MCF 10A (cell line): ENCODE data around the gene UAP1L1. TPM values are rescaled to one million over a fixed set of nuclear protein-coding genes. Genes with fewer than 3 reads are reported as not detected.

Experiments
- BruUV-seq: library from RNA; stranded (reverse); fragments of 400-500 nt; replicated peaks from 2 replicates; lab custom pipeline; 2021; lab: Mats Ljungman, UMichigan
- CTCF ChIA-PET: fragments of 300-600 bp; sonication (Branson Sonifier 250); formaldehyde crosslinking; extraction: SDS; loops from one replicate; lab custom pipeline; 2021; ENCODE audit warnings: antibody characterized with exemption, inconsistent platforms; lab: Yijun Ruan, JAX
- POLR2A ChIA-PET: fragments of 300-600, 350-650 bp; sonication (Branson Sonifier 250); formaldehyde crosslinking; extraction: SDS; loops from one replicate; lab custom pipeline; 2020; ENCODE audit warnings: antibody characterized with exemption, inconsistent platforms; lab: Yijun Ruan, JAX
- DNase-seq: peaks from one replicate; pipeline ENCODE4 v3.0.0-alpha.2; 2018; ENCODE audit not compliant: unreplicated experiment
- H3K27ac Mint-ChIP-seq: one replicate; pipeline ENCODE4 v1.8.0; 2022; ENCODE audit warnings: mild to moderate bottlenecking, low read depth, mixed read lengths; ENCODE audit not compliant: unreplicated experiment
- H3K27me3 Mint-ChIP-seq: one replicate; pipeline ENCODE4 v1.8.0; 2022; ENCODE audit warnings: mixed read lengths; ENCODE audit not compliant: insufficient read depth, unreplicated experiment
- H3K36me3 Mint-ChIP-seq: one replicate; pipeline ENCODE4 v1.8.0; 2022; ENCODE audit warnings: mild to moderate bottlenecking, moderate library complexity, mixed read lengths; ENCODE audit not compliant: insufficient read depth, unreplicated experiment
- H3K4me1 Mint-ChIP-seq: one replicate; pipeline ENCODE4 v1.8.0; 2022; ENCODE audit warnings: mixed read lengths; ENCODE audit not compliant: insufficient read depth, unreplicated experiment
- H3K4me3 Mint-ChIP-seq: one replicate; pipeline ENCODE4 v1.8.0; 2022; ENCODE audit warnings: mild to moderate bottlenecking, moderate library complexity, mixed read lengths; ENCODE audit not compliant: unreplicated experiment
- H3K9me3 Mint-ChIP-seq: one replicate; pipeline ENCODE4 v1.8.0; 2022; ENCODE audit warnings: mixed read lengths; ENCODE audit not compliant: unreplicated experiment
- CTCF ChIP-seq: fragments of 200-600 bp; IDR thresholded peaks from one replicate; pipeline ENCODE4 v1.8.0; 2022; ENCODE audit warnings: antibody characterized with exemption, mild to moderate bottlenecking; ENCODE audit not compliant: unreplicated experiment
- intact Hi-C: fragments of 100-400 bp; cut with micrococcal nuclease; formaldehyde crosslinking; loops from 2 replicates; pipeline ENCODE4 v1.14.1; 2022
- total RNA-seq: library from RNA; stranded (reverse); gene quantifications from 2 replicates; pipeline ENCODE4 v1.2.3, GENCODE V29; 2022

Gene UAP1L1
- total RNA-seq, 1 experiment from 2014 or later = 1.0 TPM

- CTCF ChIA-PET = interaction anchor here (0.6 to 1.2 kb wide), 4 partner anchors 12 to 140 kb away, joined by 3 to 4 read pairs (median 3); no protein-coding TSS in a partner anchor
- Mint-ChIP-seq H3K36me3 (peaks cover 64% of the 10 kb centered on the region), H3K9me3 (no peaks in the 10 kb centered on the region), H3K4me3 (no peak overlapping the region), H3K27ac (no peak overlapping the region), H3K4me1 (no peaks in the 10 kb centered on the region), H3K27me3 (no peaks in the 10 kb centered on the region)
- no peak for DNase-seq
- BruUV-seq = no TSS peak
- no peak for TF ChIP-seq CTCF
- intact Hi-C loops = no loop called here
- POLR2A ChIA-PET = no interaction called here
Measured at GRCh38 chr9:137096785-137097546, 19.6 kb downstream of the UAP1L1 start.

GRCh38 chr9:137097761-137098462, 20.6 kb downstream of the UAP1L1 start:
- Mint-ChIP-seq H3K27me3 (no peaks in the 10 kb centered on the region), H3K9me3 (no peaks in the 10 kb centered on the region), H3K4me1 (no peaks in the 10 kb centered on the region), H3K36me3 (peaks cover 56% of the 10 kb centered on the region), H3K27ac (no peak overlapping the region), H3K4me3 (no peak overlapping the region)
- intact Hi-C loops = no loop called here
- POLR2A ChIA-PET = no interaction called here
- DNase-seq = no peak
- BruUV-seq = no TSS peak
- TF ChIP-seq CTCF = no peak
- CTCF ChIA-PET = interaction anchor here (0.9 kb wide), 1 partner anchor 11 kb away, joined by 3 read pairs; no protein-coding TSS in a partner anchor

GRCh38 chr9:137099231-137099630, 21.9 kb downstream of the UAP1L1 start:
- no TSS peak for BruUV-seq
- DNase-seq = no peak
- H3K4me1 Mint-ChIP-seq = no peaks in the 10 kb centered on the region
- ChIA-PET CTCF (no interaction called here), POLR2A (interaction anchor here (0.7 kb wide), 1 partner anchor 114 kb away, joined by 3 read pairs; no protein-coding TSS in a partner anchor)
- H3K27ac Mint-ChIP-seq = no peak overlapping the region
- intact Hi-C loops = no loop called here
- TF ChIP-seq CTCF = no peak
- no peak overlapping the region for H3K4me3 Mint-ChIP-seq
- peaks cover 45% of the 10 kb centered on the region for H3K36me3 Mint-ChIP-seq
- H3K27me3 Mint-ChIP-seq = no peaks in the 10 kb centered on the region
- no peaks in the 10 kb centered on the region for H3K9me3 Mint-ChIP-seq
